Activated CD4-positive, alpha-beta T cell treated with anti-CD3 and anti-CD28 coated beads, Interleukin-2, amount 10 ng/mL, durations not matched to agents 7 days and 5 days (primary cell): ENCODE measurements around the gene ANO3. TPM values are rescaled to one million over a fixed set of nuclear protein-coding genes. Genes with fewer than 3 reads are reported as not detected.
"Not testable (repeated sequence)": the region's sequence is repeated elsewhere in the genome, so short reads cannot be mapped to it uniquely, and the experiment has no call there.

Source experiments
- CTCF ChIA-PET: fragments of 350-600 bp; sonication (Branson Sonifier 250); formaldehyde crosslinking; loops from one replicate; lab custom pipeline; 2021; ENCODE audit warnings: antibody characterized with exemption; lab: Charles Lee
- POLR2A ChIA-PET: fragments of 350-600 bp; sonication (Branson Sonifier 250); formaldehyde crosslinking; loops from one replicate; lab custom pipeline; 2021; ENCODE audit warnings: antibody characterized with exemption; lab: Charles Lee
- DNase-seq: peaks from one replicate; pipeline ENCODE4 v3.0.0-alpha.2; 2020
- H3K27ac Mint-ChIP-seq: one replicate; pipeline ENCODE4 v1.8.0; 2021; ENCODE audit warnings: mild to moderate bottlenecking, moderate library complexity, mixed read lengths
- H3K27me3 Mint-ChIP-seq: one replicate; pipeline ENCODE4 v1.8.0; 2021; ENCODE audit warnings: mixed read lengths
- H3K36me3 Mint-ChIP-seq: one replicate; pipeline ENCODE4 v1.8.0; 2021; ENCODE audit warnings: low read depth, mixed read lengths
- H3K4me1 Mint-ChIP-seq: one replicate; pipeline ENCODE4 v1.8.0; 2021; ENCODE audit warnings: mixed read lengths
- H3K4me3 Mint-ChIP-seq: one replicate; pipeline ENCODE4 v1.8.0; 2021; ENCODE audit warnings: mild to moderate bottlenecking, moderate library complexity, mixed read lengths
- H3K9me3 Mint-ChIP-seq: one replicate; pipeline ENCODE4 v1.8.0; 2021; ENCODE audit warnings: mixed read lengths
- total RNA-seq, 2 experiments: library from RNA; stranded (reverse); gene quantifications; one replicate each; pipeline ENCODE4 v1.2.3, GENCODE V29; 2021

The ANO3 gene
- total RNA-seq, 2 experiments from 2014 or later = not detected

DNA sequence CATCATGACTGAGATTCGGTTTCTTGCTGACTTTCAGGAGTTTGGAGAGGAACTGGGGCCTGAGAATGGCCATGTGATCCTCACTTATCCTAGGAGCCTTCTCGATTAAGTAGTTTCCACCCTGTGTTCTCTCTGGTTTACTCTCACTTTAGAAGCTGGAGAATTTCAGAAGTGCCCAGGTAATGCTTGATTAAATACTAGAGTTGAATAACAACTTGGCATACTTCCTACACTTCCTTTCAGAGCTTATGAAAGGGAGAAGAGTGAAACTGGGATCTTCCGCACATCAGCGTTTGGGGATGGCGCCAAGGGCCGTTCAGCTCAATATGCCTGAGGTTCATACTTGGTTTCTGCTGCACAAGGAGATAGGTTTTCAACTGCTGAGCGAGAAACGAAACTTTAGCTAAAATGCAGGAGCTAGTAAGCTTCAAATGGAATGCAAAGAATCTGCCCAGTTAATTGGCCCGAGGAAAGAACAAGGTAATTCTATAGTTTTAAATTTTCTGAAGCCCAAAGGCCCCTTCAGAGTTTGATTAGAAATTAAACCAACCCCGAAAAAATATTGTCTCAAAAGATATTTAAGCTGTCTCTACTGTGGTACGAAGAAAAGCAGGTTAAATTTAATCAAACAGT is 241.0 kb downstream of the ANO3 start:
- POLR2A ChIA-PET = no interaction called here
- DNase-seq = no peak
- H3K4me1 Mint-ChIP-seq = no peaks in the 10 kb centered on the region
- no peaks in the 10 kb centered on the region for H3K36me3 Mint-ChIP-seq
- no peak overlapping the region for H3K27ac Mint-ChIP-seq
- no peak overlapping the region for H3K4me3 Mint-ChIP-seq
- no peaks in the 10 kb centered on the region for H3K27me3 Mint-ChIP-seq
- no peaks in the 10 kb centered on the region for H3K9me3 Mint-ChIP-seq
- CTCF ChIA-PET = no interaction called here

DNA sequence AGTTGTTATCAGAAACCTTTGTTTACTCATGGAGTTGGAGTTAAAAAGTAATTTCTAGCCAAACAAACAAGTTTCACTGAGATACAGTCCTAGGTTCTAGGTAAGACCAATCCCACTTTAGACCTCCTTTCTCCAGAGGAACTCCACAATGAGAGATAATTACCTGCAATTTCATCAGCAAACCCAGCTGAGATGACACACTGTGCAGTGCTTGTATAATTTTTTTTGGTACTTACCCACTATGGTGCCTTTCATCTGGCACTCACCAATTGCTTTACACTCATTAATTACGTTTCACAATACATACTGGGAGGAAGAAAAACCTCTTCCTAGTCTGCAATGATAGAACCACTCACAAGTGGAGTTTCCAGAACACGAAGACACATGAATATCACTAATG is 242.0 kb downstream of the ANO3 start:
- no peaks in the 10 kb centered on the region for H3K9me3 Mint-ChIP-seq
- H3K4me1 Mint-ChIP-seq = no peaks in the 10 kb centered on the region
- no peaks in the 10 kb centered on the region for H3K27me3 Mint-ChIP-seq
- no peaks in the 10 kb centered on the region for H3K36me3 Mint-ChIP-seq
- DNase-seq = no peak
- POLR2A ChIA-PET = no interaction called here
- H3K4me3 Mint-ChIP-seq = no peak overlapping the region
- CTCF ChIA-PET = no interaction called here
- H3K27ac Mint-ChIP-seq = no peak overlapping the region

DNA sequence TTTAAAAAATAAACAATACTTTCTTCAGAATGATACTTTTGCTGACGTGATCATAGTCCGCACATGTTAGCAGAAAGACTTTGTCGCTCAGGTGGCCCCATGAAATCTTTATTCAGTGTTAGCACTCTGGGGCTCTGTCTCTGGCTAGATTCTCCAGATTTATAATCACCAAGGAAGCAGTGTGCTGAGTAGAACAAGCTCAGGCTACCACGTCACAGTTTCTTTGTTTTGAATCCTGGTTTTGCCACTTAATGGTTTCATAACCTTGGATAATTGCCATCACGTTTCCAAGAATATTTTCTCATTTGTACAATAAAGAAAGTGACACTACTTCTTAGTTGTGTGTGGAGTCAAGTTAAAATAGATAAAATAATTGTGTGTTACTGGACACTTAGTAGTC is 244.0 kb downstream of the ANO3 start:
- Mint-ChIP-seq H3K36me3 (no peaks in the 10 kb centered on the region), H3K27me3 (no peaks in the 10 kb centered on the region), H3K9me3 (no peaks in the 10 kb centered on the region), H3K4me1 (no peaks in the 10 kb centered on the region), H3K4me3 (no peak overlapping the region), H3K27ac (no peak overlapping the region)
- ChIA-PET POLR2A (no interaction called here), CTCF (no interaction called here)
- no peak for DNase-seq

DNA sequence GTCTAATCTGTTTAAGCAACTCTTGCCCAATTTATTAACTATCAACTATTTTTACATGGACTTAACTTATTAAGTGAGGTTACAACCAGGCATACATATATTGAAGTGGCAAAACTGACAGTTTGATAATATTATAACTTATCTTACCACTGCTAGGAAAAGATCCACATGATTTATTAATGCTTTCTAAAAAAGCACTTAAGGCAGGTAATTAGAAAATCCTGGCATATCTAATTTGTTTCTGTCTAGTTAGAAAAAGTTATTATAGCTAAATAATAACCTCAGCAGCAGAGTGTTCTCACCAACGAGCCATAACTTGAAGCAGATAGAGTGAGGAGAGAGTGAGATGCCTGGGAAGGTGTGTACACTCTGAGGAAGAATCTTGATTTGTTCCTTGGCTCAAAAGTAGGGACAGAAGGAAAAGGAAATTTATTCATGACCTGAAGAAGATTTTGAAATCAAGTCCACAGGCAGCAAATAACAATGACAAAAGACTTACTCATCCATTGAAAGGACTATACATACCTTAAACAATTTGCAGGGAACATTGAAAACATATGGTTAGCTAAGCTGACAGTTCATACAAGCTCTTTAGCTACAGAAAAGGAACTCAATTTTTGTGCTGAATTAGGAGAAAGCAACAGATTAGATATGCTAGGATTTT is 247.2 kb downstream of the ANO3 start:
- no peak overlapping the region for H3K4me3 Mint-ChIP-seq
- H3K27ac Mint-ChIP-seq = no peak overlapping the region
- H3K9me3 Mint-ChIP-seq = no peaks in the 10 kb centered on the region
- H3K36me3 Mint-ChIP-seq = no peaks in the 10 kb centered on the region
- no peak for DNase-seq
- no peaks in the 10 kb centered on the region for H3K27me3 Mint-ChIP-seq
- H3K4me1 Mint-ChIP-seq = no peaks in the 10 kb centered on the region
- POLR2A ChIA-PET = no interaction called here
- CTCF ChIA-PET = no interaction called here

DNA sequence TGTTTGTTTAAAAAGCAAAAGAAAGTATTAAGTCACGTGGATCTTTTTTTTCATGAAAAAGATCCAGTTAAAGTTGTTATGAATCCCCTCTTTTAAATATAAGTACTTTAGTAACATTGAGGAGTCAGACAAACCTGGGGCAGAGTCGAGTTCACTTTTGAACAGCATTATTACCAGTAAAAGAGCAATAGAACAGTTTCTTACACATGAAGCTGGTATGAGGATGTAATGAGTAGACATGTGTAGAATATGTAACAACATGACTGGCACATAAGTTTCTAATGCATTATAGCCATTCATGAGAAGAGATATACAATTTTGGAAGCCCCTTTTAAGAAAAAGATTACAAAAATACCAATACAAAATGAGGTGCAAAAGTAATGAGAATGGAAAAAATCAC is 247.8 kb downstream of the ANO3 start:
- no peak for DNase-seq
- Mint-ChIP-seq H3K27ac (no peak overlapping the region), H3K4me3 (no peak overlapping the region), H3K9me3 (no peaks in the 10 kb centered on the region), H3K4me1 (no peaks in the 10 kb centered on the region), H3K36me3 (no peaks in the 10 kb centered on the region), H3K27me3 (no peaks in the 10 kb centered on the region)
- ChIA-PET CTCF (no interaction called here), POLR2A (no interaction called here)

DNA sequence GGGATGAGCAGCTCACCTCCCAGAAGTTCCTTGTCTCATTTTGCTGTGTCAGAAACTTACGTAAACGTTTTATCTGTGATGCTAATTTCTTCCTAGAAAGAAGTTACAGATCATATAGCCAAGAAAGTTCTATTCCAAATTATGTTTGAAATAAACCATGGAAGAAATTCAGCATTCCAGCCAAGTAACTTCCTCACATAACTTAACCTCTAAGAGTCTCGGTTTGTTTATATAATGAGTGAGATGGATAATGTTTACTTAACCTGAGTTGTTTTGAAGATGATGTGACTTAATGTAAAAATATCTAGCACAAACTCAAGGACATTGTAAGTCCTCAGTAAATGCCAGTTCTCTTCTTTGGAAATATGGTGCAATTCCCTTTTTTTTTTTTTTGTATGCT is 249.0 kb downstream of the ANO3 start:
- H3K9me3 Mint-ChIP-seq = no peaks in the 10 kb centered on the region
- no peaks in the 10 kb centered on the region for H3K36me3 Mint-ChIP-seq
- ChIA-PET POLR2A (no interaction called here), CTCF (no interaction called here)
- DNase-seq = no peak
- H3K4me3 Mint-ChIP-seq = no peak overlapping the region
- no peak overlapping the region for H3K27ac Mint-ChIP-seq
- H3K27me3 Mint-ChIP-seq = no peaks in the 10 kb centered on the region
- no peaks in the 10 kb centered on the region for H3K4me1 Mint-ChIP-seq

DNA sequence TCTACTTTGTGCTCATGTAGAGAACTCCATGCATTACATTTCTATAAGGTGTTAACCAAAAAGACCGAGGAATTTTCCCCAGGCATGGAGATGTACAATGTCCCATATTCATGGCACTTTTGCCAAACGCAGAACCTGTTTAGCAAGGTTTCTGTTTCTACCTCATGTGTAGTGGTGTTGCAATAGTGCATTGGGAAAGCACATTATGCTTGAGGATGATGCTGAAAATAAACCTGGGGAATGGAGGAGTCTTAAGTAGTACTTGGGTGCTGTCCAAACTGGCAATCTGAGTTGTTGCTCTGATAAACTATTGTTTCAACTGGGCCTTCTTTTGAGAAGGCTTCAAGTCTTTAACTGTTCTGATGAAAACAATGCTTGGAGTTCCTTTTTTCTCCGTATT is 251.6 kb downstream of the ANO3 start:
- Mint-ChIP-seq H3K4me1 (no peaks in the 10 kb centered on the region), H3K4me3 (no peak overlapping the region), H3K27me3 (no peaks in the 10 kb centered on the region), H3K27ac (no peak overlapping the region), H3K36me3 (no peaks in the 10 kb centered on the region), H3K9me3 (no peaks in the 10 kb centered on the region)
- ChIA-PET POLR2A (no interaction called here), CTCF (no interaction called here)
- no peak for DNase-seq

DNA sequence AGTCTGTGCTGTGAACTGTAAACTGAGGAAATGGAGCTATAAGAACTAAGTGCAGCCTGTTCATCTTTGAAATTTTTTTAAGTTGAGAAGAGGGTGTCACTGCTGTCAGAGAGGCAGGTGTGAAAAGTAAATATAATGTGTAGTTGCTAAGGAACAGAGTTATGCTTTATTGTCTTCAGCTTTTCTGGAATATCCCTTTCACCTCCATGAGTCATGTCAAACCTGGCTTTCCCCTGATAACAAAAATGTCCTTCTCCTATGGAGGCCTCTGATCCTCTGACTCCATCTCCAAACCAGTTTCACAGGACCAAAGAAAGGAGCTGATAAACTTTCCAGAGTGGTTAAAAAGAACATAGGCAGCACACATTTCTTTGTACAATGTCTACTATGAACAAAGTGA is 252.9 kb downstream of the ANO3 start:
- Mint-ChIP-seq H3K4me1 (no peaks in the 10 kb centered on the region), H3K27ac (no peak overlapping the region), H3K9me3 (peaks cover 2% of the 10 kb centered on the region), H3K27me3 (no peaks in the 10 kb centered on the region), H3K4me3 (no peak overlapping the region), H3K36me3 (no peaks in the 10 kb centered on the region)
- ChIA-PET POLR2A (no interaction called here), CTCF (no interaction called here)
- no peak for DNase-seq

DNA sequence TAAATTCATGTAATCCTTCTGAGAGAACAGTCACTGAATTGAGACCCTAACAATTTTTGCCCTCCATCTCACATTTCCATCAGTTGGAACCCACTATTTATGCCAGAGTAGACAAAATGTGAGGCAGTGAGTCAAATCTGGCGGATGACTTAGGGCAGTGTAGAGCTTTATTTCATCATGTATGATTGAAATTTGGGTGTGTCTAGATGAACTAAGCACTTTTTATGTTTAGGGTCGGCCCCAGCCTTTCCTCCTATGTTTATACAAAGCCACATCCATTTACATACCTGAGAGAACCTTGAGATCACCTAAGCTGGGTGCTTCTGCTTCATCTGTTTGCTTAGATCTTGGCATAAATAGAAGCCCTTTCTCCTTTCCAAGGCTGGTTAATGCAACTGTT is 255.1 kb downstream of the ANO3 start:
- H3K27ac Mint-ChIP-seq = no peak overlapping the region
- no peaks in the 10 kb centered on the region for H3K4me1 Mint-ChIP-seq
- CTCF ChIA-PET = no interaction called here
- peaks cover 8% of the 10 kb centered on the region for H3K9me3 Mint-ChIP-seq
- no peak overlapping the region for H3K4me3 Mint-ChIP-seq
- POLR2A ChIA-PET = no interaction called here
- H3K36me3 Mint-ChIP-seq = no peaks in the 10 kb centered on the region
- no peak for DNase-seq
- H3K27me3 Mint-ChIP-seq = no peaks in the 10 kb centered on the region

DNA sequence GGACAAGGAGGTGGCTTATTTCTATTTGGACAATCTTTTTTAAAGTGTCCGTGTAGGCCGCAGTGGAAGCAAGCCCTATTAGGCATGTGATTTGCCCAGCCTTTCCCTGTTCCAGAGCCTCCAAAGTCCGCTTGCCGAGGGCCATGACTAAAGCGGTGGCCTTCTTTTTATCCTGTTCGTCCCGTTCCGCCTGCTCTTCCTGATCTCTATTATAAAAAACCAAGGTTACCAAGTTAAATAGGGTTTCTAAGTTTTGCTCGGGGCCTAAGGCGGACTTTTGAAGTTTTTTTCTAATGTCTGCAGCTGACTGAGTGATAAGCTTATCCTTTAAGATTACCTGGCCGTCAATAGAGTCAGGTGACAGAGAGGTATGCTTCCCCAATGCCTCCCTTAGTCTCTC is 261.8 kb downstream of the ANO3 start:
- ChIA-PET POLR2A (no interaction called here), CTCF (no interaction called here)
- Mint-ChIP-seq H3K9me3 (peaks cover 15% of the 10 kb centered on the region), H3K36me3 (no peaks in the 10 kb centered on the region), H3K27ac (no peak overlapping the region), H3K4me3 (no peak overlapping the region), H3K4me1 (no peaks in the 10 kb centered on the region), H3K27me3 (no peaks in the 10 kb centered on the region)
- DNase-seq = no peak

DNA sequence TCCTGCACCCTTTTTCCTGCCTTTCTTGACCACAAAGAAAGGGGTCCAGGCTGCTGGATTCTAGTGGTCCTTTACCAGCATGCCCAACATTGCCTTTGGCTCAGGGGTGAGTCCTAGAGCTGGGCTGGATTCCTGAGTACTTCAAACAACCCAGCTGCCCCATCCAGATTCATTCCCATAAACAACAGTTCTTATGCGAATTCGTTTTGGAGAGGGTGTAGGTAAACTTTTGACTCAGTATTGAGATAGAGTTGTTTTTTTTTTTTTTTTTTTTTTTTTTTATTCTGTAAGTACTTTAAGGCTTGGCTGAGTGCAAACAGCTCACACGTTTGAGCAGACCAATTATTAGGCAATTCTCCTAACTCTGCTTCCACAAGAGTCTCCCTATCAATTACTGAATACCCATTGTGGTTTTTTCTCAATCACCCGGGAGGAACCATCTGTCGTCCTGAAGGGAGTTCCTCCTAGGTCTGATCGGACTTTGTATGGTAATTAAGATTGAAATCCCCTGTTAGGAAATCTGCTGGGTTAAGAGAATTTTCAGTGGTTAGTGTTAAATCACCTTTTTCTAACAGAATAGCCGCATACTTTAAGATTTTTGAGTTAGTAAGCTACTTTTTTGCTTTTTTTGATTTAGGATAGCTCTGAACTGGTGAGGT is 263.4 kb downstream of the ANO3 start:
- POLR2A ChIA-PET, H3K27me3 Mint-ChIP-seq, H3K27ac Mint-ChIP-seq, H3K36me3 Mint-ChIP-seq, DNase-seq, H3K4me3 Mint-ChIP-seq, H3K4me1 Mint-ChIP-seq, CTCF ChIA-PET: not testable (repeated sequence)
- peaks cover 10% of the 10 kb centered on the region for H3K9me3 Mint-ChIP-seq

DNA sequence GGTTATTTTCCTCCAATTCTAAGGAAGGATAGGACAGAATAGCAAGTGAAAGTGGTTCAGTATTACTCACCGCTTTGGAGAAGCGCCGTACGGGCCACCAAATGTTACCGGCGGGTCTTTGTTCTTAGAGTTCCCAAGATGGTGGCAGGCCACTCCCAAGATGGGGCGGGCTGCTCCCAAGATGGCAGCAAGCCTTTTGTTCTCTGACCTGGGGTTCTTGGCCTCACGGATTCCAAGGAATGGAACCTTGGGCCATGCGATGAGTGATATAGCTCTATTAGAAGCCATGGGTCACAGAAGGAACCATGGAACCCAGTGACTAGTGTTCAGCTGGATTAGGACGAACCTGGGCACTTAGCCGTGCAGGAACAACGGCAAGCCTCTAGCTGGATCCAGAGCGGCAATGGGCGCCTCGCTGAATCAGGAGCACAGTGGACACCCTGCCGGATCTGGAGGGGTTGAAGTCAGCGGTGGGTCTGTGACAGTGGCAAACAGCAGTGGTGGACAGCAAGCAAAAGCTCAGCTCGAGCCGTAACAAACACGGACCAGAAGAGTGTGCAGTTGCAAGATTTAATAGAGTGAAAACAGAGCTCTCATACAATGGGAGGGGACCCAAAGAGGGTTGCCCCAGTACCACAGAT is 265.2 kb downstream of the ANO3 start:
- H3K4me3 Mint-ChIP-seq, CTCF ChIA-PET, H3K27me3 Mint-ChIP-seq, H3K27ac Mint-ChIP-seq, POLR2A ChIA-PET, H3K36me3 Mint-ChIP-seq, H3K4me1 Mint-ChIP-seq, DNase-seq: not testable (repeated sequence)
- H3K9me3 Mint-ChIP-seq = peaks cover 11% of the 10 kb centered on the region

DNA sequence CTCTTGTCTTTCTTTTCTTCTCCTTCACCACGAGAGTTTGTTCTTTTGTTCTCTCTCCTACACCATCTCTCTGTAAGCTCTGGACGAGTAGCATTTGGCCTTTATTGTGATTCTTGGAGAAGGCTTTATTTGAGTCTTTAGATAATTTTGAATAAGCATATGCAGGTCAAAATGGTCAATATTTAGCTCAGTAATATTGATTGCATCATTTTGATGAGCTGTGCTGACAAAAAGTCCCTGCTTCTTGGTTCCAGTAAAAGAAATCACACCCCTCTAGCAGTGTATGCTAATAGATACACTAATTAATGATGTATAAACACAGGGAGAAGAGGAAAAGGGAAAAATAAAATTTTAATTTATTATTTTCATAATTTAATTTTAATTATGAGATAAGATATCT is 266.0 kb downstream of the ANO3 start:
- Mint-ChIP-seq H3K4me1 (no peaks in the 10 kb centered on the region), H3K4me3 (no peak overlapping the region), H3K9me3 (peaks cover 11% of the 10 kb centered on the region), H3K27ac (no peak overlapping the region), H3K36me3 (no peaks in the 10 kb centered on the region), H3K27me3 (no peaks in the 10 kb centered on the region)
- ChIA-PET POLR2A (no interaction called here), CTCF (no interaction called here)
- no peak for DNase-seq
